H4 (cell line): Measurements from ENCODE around the gene LDB2. TPM values are rescaled to one million over a fixed set of nuclear protein-coding genes. Genes with fewer than 3 reads are reported as not detected.

Experiments used
- DNase-seq: peaks from one replicate; pipeline ENCODE4 v3.0.0-alpha.2; 2015; ENCODE audit warnings: low spot score
- total RNA-seq: library from RNA; depleted of rRNA; stranded (reverse); fragments of >200 nt; shearing (Covaris generic); gene quantifications from 2 replicates; pipeline ENCODE4 v1.2.3, GENCODE V29; 2014

Gene LDB2
- total RNA-seq, 1 experiment from 2014 or later, result 16.8 TPM

GRCh38 chr4:16483540-16483939 lies 414.9 kb downstream of the LDB2 start:
- DNase-seq, result no peak

GRCh38 chr4:16480011-16480410 lies 418.4 kb downstream of the LDB2 start:
- no peak for DNase-seq

GRCh38 chr4:16472537-16472936 lies 425.9 kb downstream of the LDB2 start:
- DNase-seq, result no peak

- DNase-seq, result no peak
Measured at GRCh38 chr4:16467061-16467460, 431.4 kb downstream of the LDB2 start.

GRCh38 chr4:16466581-16466980 lies 431.9 kb downstream of the LDB2 start:
- DNase-seq, result no peak

GRCh38 chr4:16464651-16465050 lies 433.8 kb downstream of the LDB2 start:
- no peak for DNase-seq

GRCh38 chr4:16462656-16463055 lies 435.8 kb downstream of the LDB2 start:
- DNase-seq, result no peak

GRCh38 chr4:16461362-16461761 lies 437.1 kb downstream of the LDB2 start:
- DNase-seq, result peak; percentile 38

GRCh38 chr4:16457944-16458343 lies 440.5 kb downstream of the LDB2 start:
- no peak for DNase-seq
